ENCODE results near the gene PTTG1IP. TPM values are rescaled to one million over a fixed set of nuclear protein-coding genes. Genes with fewer than 3 reads are reported as not detected.

The PTTG1IP gene
- total RNA-seq, 4 donors from 2014 or later, result 83.1 to 132 (median 114) TPM

DNA sequence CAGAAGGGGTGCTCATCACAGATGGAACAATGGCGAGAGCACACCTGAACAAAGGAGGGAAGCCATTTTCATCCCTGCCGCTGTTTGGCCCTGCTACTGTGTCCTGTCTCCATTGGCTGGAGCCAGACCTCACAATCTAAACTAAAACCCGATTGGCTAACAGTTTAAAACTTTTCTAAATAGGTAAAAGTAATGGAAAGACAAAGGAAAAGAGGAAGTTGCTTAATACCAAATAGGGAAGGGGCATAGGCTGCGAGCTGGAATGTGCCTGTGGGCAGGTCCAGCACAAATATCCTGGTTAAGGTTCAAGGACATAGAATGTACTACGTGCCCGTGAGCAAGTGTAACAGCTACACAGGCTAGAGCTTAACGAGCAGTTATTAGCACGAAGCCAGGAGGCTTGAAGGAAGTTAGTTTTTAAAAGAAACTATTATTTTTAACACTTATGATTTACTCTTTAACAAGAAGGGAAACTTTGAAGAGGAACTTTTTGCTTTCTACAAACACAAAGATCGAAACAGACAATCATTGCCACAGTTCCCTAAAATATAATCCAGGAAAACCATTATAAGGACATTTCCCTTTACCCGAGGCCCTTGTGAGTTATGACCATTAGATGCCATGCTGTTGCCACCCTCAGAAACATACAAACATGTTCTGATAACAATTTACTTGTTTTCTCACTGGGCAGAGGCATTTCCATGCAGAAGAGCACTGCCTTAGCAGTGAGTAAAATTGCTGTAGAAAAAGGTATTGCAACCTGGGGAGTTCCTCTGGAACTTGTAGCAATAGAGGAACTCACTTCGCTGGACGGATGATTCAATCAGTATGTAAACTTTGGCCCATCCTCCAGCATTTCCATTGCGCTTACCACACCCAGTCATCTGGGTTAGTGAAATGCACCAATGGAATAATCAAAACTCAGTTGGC, 4.8 kb upstream of the PTTG1IP start:
- H3K27me3 ChIP-seq, result no peaks in the 10 kb centered on the region
- intact Hi-C loops (cut with DNase I), result no loop called here
- H3K27ac ChIP-seq, result peak overlapping the region in 2 of 4 donors; percentile 10 to 51
- H3K36me3 ChIP-seq, result no peaks in the 10 kb centered on the region
- 61 to 62% methylated on average over 13 of the region's 13 CpGs for WGBS, 2 donors
- peaks cover 11 to 48% (median 11%) of the 10 kb centered on the region in 3 donors for H3K4me1 ChIP-seq
- H3K9me3 ChIP-seq, result no peaks in the 10 kb centered on the region
- TF ChIP-seq, protein P1, sequence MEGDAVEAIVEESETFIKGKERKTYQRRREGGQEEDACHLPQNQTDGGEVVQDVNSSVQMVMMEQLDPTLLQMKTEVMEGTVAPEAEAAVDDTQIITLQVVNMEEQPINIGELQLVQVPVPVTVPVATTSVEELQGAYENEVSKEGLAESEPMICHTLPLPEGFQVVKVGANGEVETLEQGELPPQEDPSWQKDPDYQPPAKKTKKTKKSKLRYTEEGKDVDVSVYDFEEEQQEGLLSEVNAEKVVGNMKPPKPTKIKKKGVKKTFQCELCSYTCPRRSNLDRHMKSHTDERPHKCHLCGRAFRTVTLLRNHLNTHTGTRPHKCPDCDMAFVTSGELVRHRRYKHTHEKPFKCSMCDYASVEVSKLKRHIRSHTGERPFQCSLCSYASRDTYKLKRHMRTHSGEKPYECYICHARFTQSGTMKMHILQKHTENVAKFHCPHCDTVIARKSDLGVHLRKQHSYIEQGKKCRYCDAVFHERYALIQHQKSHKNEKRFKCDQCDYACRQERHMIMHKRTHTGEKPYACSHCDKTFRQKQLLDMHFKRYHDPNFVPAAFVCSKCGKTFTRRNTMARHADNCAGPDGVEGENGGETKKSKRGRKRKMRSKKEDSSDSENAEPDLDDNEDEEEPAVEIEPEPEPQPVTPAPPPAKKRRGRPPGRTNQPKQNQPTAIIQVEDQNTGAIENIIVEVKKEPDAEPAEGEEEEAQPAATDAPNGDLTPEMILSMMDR (IDR thresholded peaks at IDR 0.05), result peak in 1 of 6 experiments; percentile 10
- TF ChIP-seq POLR2A (IDR thresholded peaks at IDR 0.05), result no peak
- DNase-seq, result no peak
- no peak overlapping the region for H3K4me3 ChIP-seq

DNA sequence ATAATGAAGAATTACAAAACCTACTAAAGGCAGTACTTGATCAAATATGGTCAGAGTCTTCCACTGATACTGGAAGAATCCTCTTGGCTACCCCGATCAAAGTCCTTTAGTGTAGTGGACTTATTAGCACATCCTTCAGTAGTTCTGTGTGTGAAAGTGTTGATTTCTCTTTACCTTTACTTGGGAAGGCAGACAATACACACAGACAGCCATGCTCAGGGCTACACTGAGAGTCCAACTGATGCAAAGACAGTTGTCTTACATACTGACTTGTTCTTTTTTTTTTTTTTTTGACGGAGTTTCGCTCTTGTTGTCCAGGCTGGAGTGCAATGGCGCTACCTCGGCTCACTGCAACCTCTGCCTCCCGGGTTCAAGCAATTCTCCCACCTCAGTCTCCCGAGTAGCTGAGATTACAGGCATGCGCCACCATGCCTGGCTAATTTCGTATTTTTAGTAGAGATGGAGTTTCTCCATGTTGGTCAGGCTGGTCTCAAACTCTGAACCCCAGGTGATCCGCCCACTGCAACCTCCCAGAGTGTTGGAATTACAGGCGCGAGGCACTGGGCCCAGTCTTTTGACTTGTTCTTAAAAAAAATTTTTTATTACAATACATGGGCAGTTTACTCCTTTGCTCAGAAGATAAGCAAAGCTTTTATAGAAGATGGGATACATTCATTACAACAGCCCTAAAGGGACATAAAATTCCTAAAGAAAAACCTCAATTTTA, 3.5 kb upstream of the PTTG1IP start:
- no peak overlapping the region for H3K4me3 ChIP-seq
- TF ChIP-seq, protein P1 (IDR thresholded peaks at IDR 0.05), result no peak
- TF ChIP-seq POLR2A (IDR thresholded peaks at IDR 0.05), result no peak
- H3K9me3 ChIP-seq, result no peaks in the 10 kb centered on the region
- 90 to 92% methylated on average over 12 of the region's 12 CpGs for WGBS, 2 donors
- H3K4me1 ChIP-seq, result peaks cover 13 to 59% (median 17%) of the 10 kb centered on the region in 3 donors
- intact Hi-C loops (cut with DNase I), result no loop called here
- no peaks in the 10 kb centered on the region for H3K36me3 ChIP-seq
- no peak for DNase-seq
- no peak overlapping the region for H3K27ac ChIP-seq
- H3K27me3 ChIP-seq, result no peaks in the 10 kb centered on the region

DNA sequence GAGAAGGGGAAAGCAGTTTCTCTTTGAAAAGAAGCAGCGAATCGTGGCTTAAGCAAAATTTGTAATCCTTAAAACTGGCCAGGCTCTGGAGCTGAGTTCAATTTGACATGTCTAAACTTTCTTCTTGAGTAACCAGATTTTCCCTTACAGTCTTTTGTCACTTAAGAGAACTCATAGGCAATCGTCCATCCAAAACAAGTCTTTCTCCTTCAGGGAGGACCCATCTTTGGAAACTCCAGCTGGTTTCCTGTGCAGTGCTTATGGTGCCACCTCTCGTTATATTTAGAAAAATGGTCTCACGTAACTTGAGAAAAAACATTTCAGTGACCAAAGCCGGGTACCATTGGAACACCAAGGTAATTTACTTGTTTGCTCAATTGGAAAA, 1.8 kb upstream of the PTTG1IP start:
- no peak for DNase-seq
- Histone ChIP-seq H3K27me3 (no peaks in the 10 kb centered on the region), H3K36me3 (no peaks in the 10 kb centered on the region), H3K27ac (peak overlapping the region; percentile 95 to 97 (median 96)), H3K4me1 (peaks cover 30 to 68% (median 32%) of the 10 kb centered on the region in 3 donors), H3K9me3 (no peaks in the 10 kb centered on the region), H3K4me3 (peak overlapping the region; percentile 87 to 96 (median 92))
- 8% methylated on average over 6 of the region's 6 CpGs for WGBS, 2 donors
- TF ChIP-seq POLR2A (IDR thresholded peaks at IDR 0.05), result no peak
- TF ChIP-seq, protein P1 (IDR thresholded peaks at IDR 0.05), result peak in 1 of 6 experiments; percentile 20
- intact Hi-C loops (cut with DNase I), result no loop called here

DNA sequence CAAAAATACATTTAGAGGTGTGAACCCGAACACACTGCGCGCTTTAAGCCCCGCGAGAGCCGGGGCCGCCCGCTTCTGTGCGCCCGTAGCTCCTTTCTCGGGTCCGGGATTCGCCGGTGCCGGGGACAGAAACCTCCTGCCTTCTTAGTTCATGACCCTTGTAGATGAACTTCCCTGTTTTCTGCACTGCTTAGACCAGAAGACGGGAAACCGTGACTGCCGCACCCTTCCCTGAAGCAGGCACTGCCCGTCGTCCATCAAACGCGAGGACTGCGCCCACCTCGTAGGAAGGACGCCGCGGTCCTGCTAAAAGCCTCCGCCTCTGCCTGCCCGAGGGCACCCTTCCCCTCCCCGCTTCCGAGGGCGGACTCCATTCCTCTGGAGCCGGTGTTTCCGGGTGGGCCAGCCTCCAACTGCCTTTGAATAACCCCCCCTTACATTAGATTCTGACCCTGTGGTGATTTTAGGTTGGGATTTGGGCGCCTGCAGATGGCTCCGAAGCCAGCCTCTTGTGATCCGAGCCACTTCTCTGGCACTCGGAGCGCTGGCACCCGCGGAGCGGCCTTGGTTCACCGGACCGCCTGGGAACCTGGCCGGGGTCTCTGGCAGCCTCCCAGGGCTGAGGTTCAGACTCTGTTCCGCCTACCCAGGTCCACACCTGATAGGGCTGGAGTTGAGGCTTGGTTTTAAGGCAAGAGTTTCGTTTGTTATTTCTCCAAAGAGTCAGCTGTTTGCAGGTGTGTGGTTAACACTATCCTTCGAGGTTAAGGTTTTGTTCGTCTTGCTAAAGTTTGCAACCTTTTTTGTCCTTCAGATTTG, 1.2 kb upstream of the PTTG1IP start:
- TF ChIP-seq, protein P1 (IDR thresholded peaks at IDR 0.05), result no peak
- TF ChIP-seq POLR2A (IDR thresholded peaks at IDR 0.05), result peak in 2 of 4 donors; percentile 32 to 38
- Histone ChIP-seq H3K4me3 (peak overlapping the region; percentile 87 to 96 (median 92)), H3K9me3 (no peaks in the 10 kb centered on the region), H3K27me3 (no peaks in the 10 kb centered on the region), H3K4me1 (peaks cover 32 to 74% (median 34%) of the 10 kb centered on the region in 3 donors), H3K27ac (peak overlapping the region; percentile 95 to 97 (median 96)), H3K36me3 (no peaks in the 10 kb centered on the region)
- WGBS, 2 donors, result 5 to 8% methylated on average over 29 of the region's 49 CpGs
- intact Hi-C loops (cut with DNase I), result loop anchor here (5.0 kb wide), 1 partner anchor 72 kb away; the partner anchor contains the start of gene UBE2G2
- DNase-seq, result no peak
